SK-N-SH treated with all-trans-retinoic acid at 6 μM for 48 hours (cell line): ENCODE measurements around the gene GNA14.
"Not testable (repeated sequence)": the region's sequence is repeated elsewhere in the genome, so short reads cannot be mapped to it uniquely, and the experiment has no call there.

Source experiments
- ATAC-seq: fragments of 200-7000 bp; cut with Tn5 transposase; 3 replicates; pipeline ENCODE4 v1.9.1; 2020; ENCODE audit warnings: mild to moderate bottlenecking, moderate library complexity
- BACH2 ChIP-seq: fragments of 250-450 bp; sonication (Bioruptor Pico); IDR thresholded peaks from 2 replicates; pipeline ENCODE4 v1.9.0; 2021; ENCODE audit warnings: mild to moderate bottlenecking, borderline replicate concordance
- CSDC2 ChIP-seq: fragments of 250-450 bp; sonication (Bioruptor Pico); IDR thresholded peaks from 2 replicates; pipeline ENCODE4 v1.5.0; 2020; ENCODE audit warnings: mild to moderate bottlenecking, moderate library complexity
- CSRNP3 ChIP-seq: fragments of 250-450 bp; sonication (Bioruptor Pico); IDR thresholded peaks from 2 replicates; pipeline ENCODE4 v1.5.1; 2021; ENCODE audit warnings: mild to moderate bottlenecking, moderate library complexity
- ESRRG ChIP-seq: fragments of 250-450 bp; sonication (Bioruptor Pico); IDR thresholded peaks from 2 replicates; pipeline ENCODE4 v1.6.1; 2021; ENCODE audit warnings: mild to moderate bottlenecking
- GLIS3 ChIP-seq: fragments of 250-450 bp; sonication (Bioruptor Pico); IDR thresholded peaks from 2 replicates; pipeline ENCODE4 v1.5.0; 2020; ENCODE audit warnings: mild to moderate bottlenecking, moderate library complexity
- OSR1 ChIP-seq: fragments of 250-450 bp; sonication (Bioruptor Pico); IDR thresholded peaks from 2 replicates; pipeline ENCODE4 v1.8.0; 2022; ENCODE audit warnings: moderate library complexity, mild to moderate bottlenecking, inconsistent platforms
- PPARA ChIP-seq: fragments of 250-450 bp; sonication (Bioruptor Pico); IDR thresholded peaks from 2 replicates; pipeline ENCODE4 v1.5.0; 2020; ENCODE audit warnings: mild to moderate bottlenecking, borderline replicate concordance
- RARB ChIP-seq: fragments of 250-450 bp; sonication (Bioruptor Pico); IDR thresholded peaks from 2 replicates; pipeline ENCODE4 v1.8.0; 2021; ENCODE audit warnings: mild to moderate bottlenecking, moderate library complexity
- SNAI2 ChIP-seq: fragments of 250-450 bp; sonication (Bioruptor Pico); IDR thresholded peaks from 2 replicates; pipeline ENCODE4 v1.5.0; 2020; ENCODE audit warnings: mild to moderate bottlenecking, moderate library complexity
- TCF4 ChIP-seq: fragments of 250-450 bp; sonication (Bioruptor Pico); IDR thresholded peaks from 2 replicates; pipeline ENCODE4 v1.8.0; 2021; ENCODE audit warnings: mild to moderate bottlenecking, moderate library complexity, borderline replicate concordance
- TSHZ2 ChIP-seq: fragments of 250-450 bp; sonication (Bioruptor Pico); IDR thresholded peaks from 2 replicates; pipeline ENCODE4 v1.5.0; 2020; ENCODE audit warnings: mild to moderate bottlenecking, moderate library complexity
- ZC3H10 ChIP-seq: fragments of 250-450 bp; sonication (Bioruptor Pico); IDR thresholded peaks from 2 replicates; pipeline ENCODE4 v1.5.1; 2021; ENCODE audit warnings: mild to moderate bottlenecking, moderate library complexity
- ZFP3 ChIP-seq: fragments of 250-450 bp; sonication (Bioruptor Pico); IDR thresholded peaks from 2 replicates; pipeline ENCODE4 v1.5.0; 2020; ENCODE audit warnings: mild to moderate bottlenecking, moderate library complexity
- ZFP30 ChIP-seq: fragments of 450-650 bp; formaldehyde crosslinking; IDR thresholded peaks from 2 replicates; pipeline ENCODE4 v1.5.0; 2022; ENCODE audit warnings: mild to moderate bottlenecking, moderate library complexity
- ZNF70 ChIP-seq: fragments of 450-650 bp; formaldehyde crosslinking; IDR thresholded peaks from 2 replicates; pipeline ENCODE4 v1.5.0; 2020; ENCODE audit warnings: mild to moderate bottlenecking, moderate library complexity
- ZNF8 ChIP-seq: fragments of 450-650 bp; formaldehyde crosslinking; IDR thresholded peaks from 2 replicates; pipeline ENCODE4 v1.5.0; 2020; ENCODE audit warnings: mild to moderate bottlenecking, moderate library complexity

GNA14 gene

GRCh38 chr9:77648234-77649108, at the start of gene GNA14:
GNA14 (minus strand) TSS chr9:77648322; CDS start chr9:77647793, 529 bp downstream.
- no peak for ATAC-seq
- TF ChIP-seq ZNF8 (CRISPR knock-in tag) = no peak
- no peak for TF ChIP-seq CSRNP3 (CRISPR knock-in tag)
- TF ChIP-seq, all 23 proteins: peak for 0

GRCh38 chr9:77697238-77697984, 49.3 kb upstream of the GNA14 start:
- TF ChIP-seq GLIS3 (CRISPR knock-in tag) = no peak
- no peak for TF ChIP-seq TCF4
- TF ChIP-seq RARB (CRISPR knock-in tag) = no peak
- no peak for TF ChIP-seq CSRNP3 (CRISPR knock-in tag)
- no peak for TF ChIP-seq ZFP30 (CRISPR knock-in tag)
- no peak for TF ChIP-seq ZNF8 (CRISPR knock-in tag)
- no peak for TF ChIP-seq CSDC2 (CRISPR knock-in tag)
- no peak for TF ChIP-seq ESRRG
- ATAC-seq = no peak

GRCh38 chr9:77690723-77691122, 42.6 kb upstream of the GNA14 start:
- ATAC-seq = not testable (repeated sequence)

- ATAC-seq = not testable (repeated sequence)
These were observed 42.0 kb upstream of the GNA14 start for GRCh38 chr9:77690119-77690518.

- ATAC-seq = not testable (repeated sequence)
These were observed 39.6 kb upstream of the GNA14 start for GRCh38 chr9:77687737-77688136.

GRCh38 chr9:77680581-77680980, 32.5 kb upstream of the GNA14 start:
- TF ChIP-seq ESRRG (no peak), SNAI2 (CRISPR knock-in tag) (no peak)
- ATAC-seq = no peak

- no peak for ATAC-seq
These were observed 31.7 kb upstream of the GNA14 start for GRCh38 chr9:77679661-77680368.

More at GRCh38 chr9:77679661-77680368, 31.7 kb upstream of the GNA14 start:
- TF ChIP-seq BACH2 (CRISPR knock-in tag) (no peak), OSR1 (no peak), ZNF70 (CRISPR knock-in tag) (no peak), ZFP3 (no peak), RARB (CRISPR knock-in tag) (no peak), TCF4 (no peak), SNAI2 (CRISPR knock-in tag) (no peak), ZFP30 (CRISPR knock-in tag) (no peak), ZC3H10 (CRISPR knock-in tag) (no peak), PPARA (CRISPR knock-in tag) (no peak), TSHZ2 (CRISPR knock-in tag) (no peak)
